Loucy (cell line): ENCODE data around the gene PYY.

Source experiments
- H2AFZ ChIP-seq: fragments of 200-600 bp; sonication (generic); 2 replicates; pipeline ENCODE4 v1.6.0; 2016; ENCODE audit warnings: antibody characterized with exemption, mild to moderate bottlenecking, low read length, moderate library complexity
- H3F3A ChIP-seq: fragments of 200-600 bp; 2 replicates; pipeline ENCODE4 v1.6.0; 2016; ENCODE audit warnings: antibody characterized with exemption, low read depth, mild to moderate bottlenecking
- H3K27me3 ChIP-seq: fragments of 200-600 bp; sonication (generic); 2 replicates; pipeline ENCODE4 v1.6.1; 2014; ENCODE audit warnings: low read length, mild to moderate bottlenecking; ENCODE audit not compliant: insufficient read depth, poor library complexity, severe bottlenecking
- H3K36me3 ChIP-seq: fragments of 200-600 bp; sonication (generic); 2 replicates; pipeline ENCODE4 v1.6.1; 2016; ENCODE audit warnings: low read length; ENCODE audit not compliant: insufficient read depth
- H3K4me1 ChIP-seq: fragments of 200-600 bp; sonication (generic); 2 replicates; pipeline ENCODE4 v1.5.1; 2014; ENCODE audit warnings: low read length, mild to moderate bottlenecking; ENCODE audit not compliant: insufficient read depth, poor library complexity, severe bottlenecking
- H3K4me2 ChIP-seq: fragments of 200-600 bp; sonication (generic); 2 replicates; pipeline ENCODE4 v1.6.0; 2014; ENCODE audit warnings: antibody characterized with exemption, low read length, low read depth, mild to moderate bottlenecking; ENCODE audit not compliant: poor library complexity, severe bottlenecking
- H3K4me3 ChIP-seq: fragments of 200-600 bp; sonication (generic); 2 replicates; pipeline ENCODE4 v1.5.1; 2014; ENCODE audit warnings: low read length, mild to moderate bottlenecking, mixed read lengths; ENCODE audit not compliant: poor library complexity, severe bottlenecking
- H3K79me2 ChIP-seq: fragments of 200-600 bp; sonication (generic); 2 replicates; pipeline ENCODE4 v1.6.1; 2014; ENCODE audit warnings: low read length; ENCODE audit not compliant: insufficient read depth
- H3K9ac ChIP-seq: fragments of 200-600 bp; sonication (generic); 2 replicates; pipeline ENCODE4 v1.6.0; 2014; ENCODE audit warnings: mild to moderate bottlenecking, low read depth, low read length, moderate library complexity; ENCODE audit not compliant: poor library complexity, severe bottlenecking
- H3K9me2 ChIP-seq: fragments of 200-600 bp; sonication (generic); replicated peaks from 2 replicates; pipeline ENCODE4 v1.6.1; 2016; ENCODE audit warnings: low read depth, low read length, mixed read lengths
- H3K9me3 ChIP-seq: fragments of 200-600 bp; sonication (generic); 2 replicates; pipeline ENCODE4 v1.6.1; 2014; ENCODE audit warnings: mild to moderate bottlenecking, antibody characterized with exemption, low read length, low read depth; ENCODE audit not compliant: insufficient read depth
- H4K20me1 ChIP-seq: fragments of 200-600 bp; sonication (generic); 2 replicates; pipeline ENCODE4 v1.6.0; 2014; ENCODE audit warnings: antibody characterized with exemption, low read length, mild to moderate bottlenecking; ENCODE audit not compliant: insufficient read depth, poor library complexity, severe bottlenecking
- EZH2phosphoT487 ChIP-seq: fragments of 200-600 bp; IDR thresholded peaks from 2 replicates; pipeline ENCODE4 v1.6.1; 2018; ENCODE audit warnings: antibody characterized with exemption, mild to moderate bottlenecking, moderate library complexity, borderline replicate concordance
- TF ChIP-seq, protein P1 (sequence below): fragments of 200-600 bp; sonication (generic); conservative IDR thresholded peaks from 2 replicates; pipeline ENCODE4 v1.5.1; 2014; ENCODE audit warnings: mild to moderate bottlenecking, antibody characterized with exemption, low read length

PYY gene

DNA sequence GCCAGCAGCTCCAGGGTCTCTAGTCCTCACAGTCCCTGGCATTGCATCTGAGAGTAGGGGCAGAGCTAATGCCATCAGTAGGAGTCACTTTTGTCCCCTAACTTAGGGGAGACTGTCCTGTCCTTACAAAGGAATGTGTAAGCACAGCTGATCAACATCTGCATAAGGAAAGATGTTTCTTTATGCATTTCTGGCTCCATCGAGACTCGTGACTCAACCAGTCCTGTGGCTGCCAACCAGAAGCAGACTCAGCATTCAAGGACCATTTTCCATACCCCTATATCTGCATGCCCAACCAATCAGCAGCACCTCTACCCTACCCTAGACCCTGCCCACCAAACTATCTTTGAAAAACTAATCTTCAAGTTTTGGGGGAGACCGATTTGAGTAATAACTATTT lies 38.2 kb downstream of the PYY start:
- TF ChIP-seq, protein P1, sequence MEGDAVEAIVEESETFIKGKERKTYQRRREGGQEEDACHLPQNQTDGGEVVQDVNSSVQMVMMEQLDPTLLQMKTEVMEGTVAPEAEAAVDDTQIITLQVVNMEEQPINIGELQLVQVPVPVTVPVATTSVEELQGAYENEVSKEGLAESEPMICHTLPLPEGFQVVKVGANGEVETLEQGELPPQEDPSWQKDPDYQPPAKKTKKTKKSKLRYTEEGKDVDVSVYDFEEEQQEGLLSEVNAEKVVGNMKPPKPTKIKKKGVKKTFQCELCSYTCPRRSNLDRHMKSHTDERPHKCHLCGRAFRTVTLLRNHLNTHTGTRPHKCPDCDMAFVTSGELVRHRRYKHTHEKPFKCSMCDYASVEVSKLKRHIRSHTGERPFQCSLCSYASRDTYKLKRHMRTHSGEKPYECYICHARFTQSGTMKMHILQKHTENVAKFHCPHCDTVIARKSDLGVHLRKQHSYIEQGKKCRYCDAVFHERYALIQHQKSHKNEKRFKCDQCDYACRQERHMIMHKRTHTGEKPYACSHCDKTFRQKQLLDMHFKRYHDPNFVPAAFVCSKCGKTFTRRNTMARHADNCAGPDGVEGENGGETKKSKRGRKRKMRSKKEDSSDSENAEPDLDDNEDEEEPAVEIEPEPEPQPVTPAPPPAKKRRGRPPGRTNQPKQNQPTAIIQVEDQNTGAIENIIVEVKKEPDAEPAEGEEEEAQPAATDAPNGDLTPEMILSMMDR: no peak
- no peak for TF ChIP-seq EZH2phosphoT487
- peak overlapping the region; percentile 80 for H3K4me3 ChIP-seq
- no peaks in the 10 kb centered on the region for H3F3A ChIP-seq
- H3K4me2 ChIP-seq: peak overlapping the region; percentile 73
- H3K9me3 ChIP-seq: no peaks in the 10 kb centered on the region
- peaks cover 8% of the 10 kb centered on the region; the same call in 1 of the 2 replicates for H3K79me2 ChIP-seq
- H3K36me3 ChIP-seq: no peaks in the 10 kb centered on the region
- peaks cover 26% of the 10 kb centered on the region for H3K4me1 ChIP-seq
- H3K27me3 ChIP-seq: no peaks in the 10 kb centered on the region
- H2AFZ ChIP-seq: no peak overlapping the region
- no peaks in the 10 kb centered on the region for H3K9me2 ChIP-seq
- peak overlapping the region; percentile 25 for H3K9ac ChIP-seq
- no peaks in the 10 kb centered on the region for H4K20me1 ChIP-seq

DNA sequence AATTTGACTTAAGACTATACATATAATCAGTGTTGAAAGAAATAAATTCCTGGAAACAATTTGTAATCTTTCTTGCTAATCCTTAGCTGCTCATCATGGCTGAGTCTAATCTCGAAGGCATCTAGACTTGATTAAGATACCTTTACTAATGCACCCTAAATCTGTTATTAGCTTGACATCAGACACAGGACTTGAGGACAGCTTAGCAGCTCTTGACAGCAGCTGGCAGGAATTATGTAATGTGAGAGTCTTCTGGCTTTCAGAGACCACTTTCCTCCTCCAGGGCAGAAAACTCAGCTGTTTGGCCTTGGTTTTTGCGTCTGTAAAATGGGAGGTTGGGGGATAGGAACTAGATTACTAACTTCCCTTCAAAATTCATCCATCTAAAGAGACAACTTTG lies 39.3 kb downstream of the PYY start:
- no peaks in the 10 kb centered on the region for H3F3A ChIP-seq
- H3K9me3 ChIP-seq: no peaks in the 10 kb centered on the region
- no peak overlapping the region for H3K4me2 ChIP-seq
- no peak overlapping the region for H3K4me3 ChIP-seq
- no peak overlapping the region for H3K9ac ChIP-seq
- peaks cover 8% of the 10 kb centered on the region; the same call in 1 of the 2 replicates for H3K79me2 ChIP-seq
- H3K36me3 ChIP-seq: no peaks in the 10 kb centered on the region
- H2AFZ ChIP-seq: no peak overlapping the region
- H3K4me1 ChIP-seq: peaks cover 26% of the 10 kb centered on the region
- H3K9me2 ChIP-seq: no peaks in the 10 kb centered on the region
- H3K27me3 ChIP-seq: no peaks in the 10 kb centered on the region
- TF ChIP-seq EZH2phosphoT487: no peak
- TF ChIP-seq, protein P1: no peak
- H4K20me1 ChIP-seq: no peaks in the 10 kb centered on the region

DNA sequence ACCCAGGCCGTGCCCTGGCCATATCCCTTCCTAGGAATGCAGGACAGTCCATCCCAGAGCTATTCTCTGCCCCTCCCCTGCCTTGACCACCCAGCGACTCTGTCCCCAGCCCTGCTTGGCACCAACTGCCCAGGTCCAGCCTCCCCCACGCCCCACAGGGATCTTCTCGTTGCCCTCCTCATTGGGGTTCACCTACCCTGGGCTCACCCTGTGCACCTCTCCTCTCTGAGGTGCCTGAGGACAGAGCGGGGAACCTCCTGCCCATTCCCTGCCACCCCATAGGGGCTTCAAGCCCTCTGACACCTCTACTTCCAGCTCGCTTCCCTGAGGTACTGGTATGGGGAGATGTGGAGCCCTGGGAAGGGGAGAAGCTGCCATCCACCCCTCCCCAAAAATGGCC lies 40.2 kb downstream of the PYY start:
- H2AFZ ChIP-seq: no peak overlapping the region
- TF ChIP-seq EZH2phosphoT487: no peak
- TF ChIP-seq, protein P1: no peak
- peaks cover 26% of the 10 kb centered on the region for H3K4me1 ChIP-seq
- H3K36me3 ChIP-seq: no peaks in the 10 kb centered on the region
- H3K27me3 ChIP-seq: no peaks in the 10 kb centered on the region
- no peak overlapping the region for H3K4me3 ChIP-seq
- no peaks in the 10 kb centered on the region for H3K9me2 ChIP-seq
- H4K20me1 ChIP-seq: no peaks in the 10 kb centered on the region
- no peaks in the 10 kb centered on the region for H3F3A ChIP-seq
- peak overlapping the region; percentile 30 for H3K9ac ChIP-seq
- no peaks in the 10 kb centered on the region for H3K9me3 ChIP-seq
- peak overlapping the region; percentile 25 for H3K4me2 ChIP-seq
- H3K79me2 ChIP-seq: peaks cover 8% of the 10 kb centered on the region; the same call in 1 of the 2 replicates
